ENCODE results near the gene MC1R. TPM values are rescaled to one million over a fixed set of nuclear protein-coding genes. Genes with fewer than 3 reads are reported as not detected.

MC1R gene
- total RNA-seq, 1 donor from 2014 or later = 0.79 TPM

- no peak for DNase-seq (ENCODE audit: low read depth in 2 of 2)
These were observed 23.0 kb upstream of the MC1R start for GRCh38 chr16:89895482-89896250.

- no peak for DNase-seq (ENCODE audit: low read depth in 2 of 2)
These were observed 21.5 kb upstream of the MC1R start for GRCh38 chr16:89897204-89897603.

GRCh38 chr16:89898201-89898967 is 20.3 kb upstream of the MC1R start:
- DNase-seq (ENCODE audit: low read depth in 2 of 2) = no peak

GRCh38 chr16:89899879-89900481 is 18.7 kb upstream of the MC1R start:
- no peak for DNase-seq (ENCODE audit: low read depth in 2 of 2)

GRCh38 chr16:89900885-89901284 is 17.8 kb upstream of the MC1R start:
- DNase-seq (ENCODE audit: low read depth in 2 of 2) = no peak

GRCh38 chr16:89902980-89903379 is 15.7 kb upstream of the MC1R start:
- no peak for DNase-seq (ENCODE audit: low read depth in 2 of 2)

- no peak for DNase-seq (ENCODE audit: low read depth in 2 of 2)
These were observed 14.7 kb upstream of the MC1R start for GRCh38 chr16:89903908-89904515.

- DNase-seq (ENCODE audit: low read depth in 2 of 2) = no peak
These were observed 13.8 kb upstream of the MC1R start for GRCh38 chr16:89904606-89905510.

GRCh38 chr16:89905511-89906139 is 13.0 kb upstream of the MC1R start:
- no peak for DNase-seq (ENCODE audit: low read depth in 2 of 2)

- no peak for DNase-seq (ENCODE audit: low read depth in 2 of 2)
These were observed 12.3 kb upstream of the MC1R start for GRCh38 chr16:89906140-89907025.

GRCh38 chr16:89907055-89907814 is 11.4 kb upstream of the MC1R start:
- no peak for DNase-seq (ENCODE audit: low read depth in 2 of 2)

- DNase-seq (ENCODE audit: low read depth in 2 of 2) = no peak
These were observed 10.4 kb upstream of the MC1R start for GRCh38 chr16:89908236-89908635.

- peak; percentile 78 to 86 for DNase-seq (ENCODE audit: low read depth in 2 of 2)
These were observed 8.6 kb upstream of the MC1R start for GRCh38 chr16:89909777-89910716.

- no peak for DNase-seq (ENCODE audit: low read depth in 2 of 2)
These were observed 7.8 kb upstream of the MC1R start for GRCh38 chr16:89910717-89911354.

GRCh38 chr16:89911375-89911774 is 7.3 kb upstream of the MC1R start:
- no peak for DNase-seq (ENCODE audit: low read depth in 2 of 2)

GRCh38 chr16:89912143-89912542 is 6.5 kb upstream of the MC1R start:
- DNase-seq (ENCODE audit: low read depth in 2 of 2) = no peak

- DNase-seq (ENCODE audit: low read depth in 2 of 2) = no peak
These were observed 6.0 kb upstream of the MC1R start for GRCh38 chr16:89912627-89913026.

All from lung microvascular endothelial cell (primary cell).